Omental fat pad (tissue), 4 donors: ENCODE measurements around the gene DCANP1. TPM values are rescaled to one million over a fixed set of nuclear protein-coding genes. Genes with fewer than 3 reads are reported as not detected.

ENCODE experiments used
- ATAC-seq: fragments of 150-250 bp; one replicate; pipeline ENCODE4 v1.9.1; 2016; ENCODE audit warnings: mild to moderate bottlenecking, moderate library complexity; ENCODE audit not compliant: low FRiP score
- DNase-seq: peaks from one replicate; pipeline ENCODE4 v3.0.0-alpha.2; 2019; ENCODE audit warnings: low spot score
- CTCF ChIP-seq, 3 donors: fragments of 450-650 bp; IDR thresholded peaks; one replicate each; pipeline ENCODE4 v1.5.1; 2016 to 2017; ENCODE audit warnings: antibody characterized with exemption in 3 of 3, mild to moderate bottlenecking in 3 of 3, moderate library complexity in 2 of 3
- total RNA-seq, 4 donors: library from RNA; depleted of rRNA; stranded (reverse); fragments of >200 nt; gene quantifications; one replicate each; pipeline ENCODE4 v1.1.0, GENCODE V29; 2016

DCANP1 gene
- total RNA-seq, 4 donors from 2014 or later, result 0.19 TPM; not detected in 3

GRCh38 chr5:135445306-135445985, 1.7 kb downstream of the DCANP1 start:
- no peak for DNase-seq
- no peak for TF ChIP-seq CTCF (IDR thresholded peaks at IDR 0.05)
- ATAC-seq, result no peak

- TF ChIP-seq CTCF (IDR thresholded peaks at IDR 0.05), result no peak
- DNase-seq (no peak), ATAC-seq (no peak)
Observed at GRCh38 chr5:135444881-135445280, 2.3 kb downstream of the DCANP1 start.

- no peak for ATAC-seq
- no peak for DNase-seq
- TF ChIP-seq CTCF (IDR thresholded peaks at IDR 0.05), result no peak
Observed at GRCh38 chr5:135444360-135444759, 2.8 kb downstream of the DCANP1 start.

GRCh38 chr5:135443161-135443960, 3.8 kb downstream of the DCANP1 start:
- no peak for DNase-seq
- TF ChIP-seq CTCF (IDR thresholded peaks at IDR 0.05), result no peak
- no peak for ATAC-seq

- TF ChIP-seq CTCF (IDR thresholded peaks at IDR 0.05), result no peak
- no peak for ATAC-seq
- no peak for DNase-seq
Observed at GRCh38 chr5:135442431-135443160, 4.6 kb downstream of the DCANP1 start.

GRCh38 chr5:135441919-135442318, 5.2 kb downstream of the DCANP1 start:
- TF ChIP-seq CTCF (IDR thresholded peaks at IDR 0.05), result no peak
- ATAC-seq (no peak), DNase-seq (no peak)
